Measurements from ENCODE around the gene SCUBE3. TPM values are rescaled to one million over a fixed set of nuclear protein-coding genes. Genes with fewer than 3 reads are reported as not detected.

SCUBE3 gene
- total and polyA plus RNA-seq, 9 of the 15 experiments (the other 6 are each of a cell fraction or from before 2014, with no cell fraction given), result 0.01 to 0.11 TPM; not detected in 7

- TF ChIP-seq E2F5 (CRISPR knock-in tag; IDR thresholded peaks at IDR 0.05), result no peak
- TF ChIP-seq, protein P1, sequence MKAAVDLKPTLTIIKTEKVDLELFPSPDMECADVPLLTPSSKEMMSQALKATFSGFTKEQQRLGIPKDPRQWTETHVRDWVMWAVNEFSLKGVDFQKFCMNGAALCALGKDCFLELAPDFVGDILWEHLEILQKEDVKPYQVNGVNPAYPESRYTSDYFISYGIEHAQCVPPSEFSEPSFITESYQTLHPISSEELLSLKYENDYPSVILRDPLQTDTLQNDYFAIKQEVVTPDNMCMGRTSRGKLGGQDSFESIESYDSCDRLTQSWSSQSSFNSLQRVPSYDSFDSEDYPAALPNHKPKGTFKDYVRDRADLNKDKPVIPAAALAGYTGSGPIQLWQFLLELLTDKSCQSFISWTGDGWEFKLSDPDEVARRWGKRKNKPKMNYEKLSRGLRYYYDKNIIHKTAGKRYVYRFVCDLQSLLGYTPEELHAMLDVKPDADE (conservative IDR thresholded peaks at IDR 0.05; ENCODE audit: control insufficient read depth, low read depth, low read length), result no peak
- no peak for TF ChIP-seq ZZZ3 (IDR thresholded peaks at IDR 0.05)
- TF ChIP-seq, protein P2, sequence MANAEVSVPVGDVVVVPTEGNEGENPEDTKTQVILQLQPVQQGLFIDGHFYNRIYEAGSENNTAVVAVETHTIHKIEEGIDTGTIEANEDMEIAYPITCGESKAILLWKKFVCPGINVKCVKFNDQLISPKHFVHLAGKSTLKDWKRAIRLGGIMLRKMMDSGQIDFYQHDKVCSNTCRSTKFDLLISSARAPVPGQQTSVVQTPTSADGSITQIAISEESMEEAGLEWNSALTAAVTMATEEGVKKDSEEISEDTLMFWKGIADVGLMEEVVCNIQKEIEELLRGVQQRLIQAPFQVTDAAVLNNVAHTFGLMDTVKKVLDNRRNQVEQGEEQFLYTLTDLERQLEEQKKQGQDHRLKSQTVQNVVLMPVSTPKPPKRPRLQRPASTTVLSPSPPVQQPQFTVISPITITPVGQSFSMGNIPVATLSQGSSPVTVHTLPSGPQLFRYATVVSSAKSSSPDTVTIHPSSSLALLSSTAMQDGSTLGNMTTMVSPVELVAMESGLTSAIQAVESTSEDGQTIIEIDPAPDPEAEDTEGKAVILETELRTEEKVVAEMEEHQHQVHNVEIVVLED (CRISPR knock-in tag; IDR thresholded peaks at IDR 0.05), result no peak
- TF ChIP-seq ZNF239 (CRISPR knock-in tag; IDR thresholded peaks at IDR 0.05), result no peak
Observed at GRCh38 chr6:35236223-35236622, 22.5 kb downstream of the SCUBE3 start (continued).

DNA sequence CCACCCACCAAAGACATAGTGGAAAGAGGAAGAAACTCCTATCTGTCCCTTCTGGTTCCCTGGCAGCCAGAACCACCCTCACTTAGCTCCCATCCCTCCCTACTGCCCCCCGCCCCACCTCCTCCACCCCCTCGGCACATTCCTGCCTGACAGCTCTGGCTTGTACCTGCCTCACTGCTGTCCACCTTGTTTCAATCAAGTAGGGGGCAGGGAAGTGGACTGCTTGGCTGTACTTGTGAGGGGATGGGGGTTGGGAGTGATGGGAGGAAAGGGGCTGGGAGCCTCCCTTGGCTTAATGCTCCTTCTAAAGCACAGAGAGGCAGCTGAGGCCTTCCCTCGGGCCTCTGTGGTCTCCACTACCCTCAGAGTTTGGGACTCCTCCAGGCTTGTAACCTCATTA is 23.7 kb downstream of the SCUBE3 start:
- H3K27me3 ChIP-seq (ENCODE audit: control insufficient read depth in 2 of 2, insufficient read depth in 2 of 2, low read length in 2 of 2), result no peaks in the 10 kb centered on the region
- H3K27ac ChIP-seq (ENCODE audit: extremely low read depth, low read depth, low read length), result no peak overlapping the region
- H4K20me1 ChIP-seq (replicated peaks; ENCODE audit: control insufficient read depth, insufficient read depth, low read length), result peaks cover 9% of the 10 kb centered on the region
- intact Hi-C loops (cut with micrococcal nuclease) (no loop called here), in situ Hi-C loops (cut with MboI) (no loop called here)
- H3K9me1 ChIP-seq (ENCODE audit: control insufficient read depth, insufficient read depth, low read length), result no peaks in the 10 kb centered on the region
- CTCF ChIA-PET (ENCODE audit: low intra/inter-chr PET ratio), result no interaction called here
- H3K79me2 ChIP-seq (ENCODE audit: control insufficient read depth, insufficient read depth, low read length), result no peaks in the 10 kb centered on the region
- H3K9ac ChIP-seq (ENCODE audit: insufficient read depth in 1 of 2, low read depth in 2 of 2, low read length in 2 of 2), result peak overlapping the region in 1 of 2 experiments; percentile 4; a peak in 1 of 4 replicates
- DNase-seq (ENCODE audit: extremely low read depth in 1 of 4, low spot score in 3 of 4) (no peak), ATAC-seq (no peak), FAIRE-seq (no peak)
- H3K4me3 ChIP-seq, result no peak overlapping the region
- H3K4me2 ChIP-seq (ENCODE audit: insufficient read depth, low read length), result no peak overlapping the region
- WGBS (ENCODE audit: insufficient coverage, low coverage, missing lambda C conversion rate), result 18% methylated on average over 3 of the region's 3 CpGs
- H2AFZ ChIP-seq (ENCODE audit: low read depth, low read length), result no peak overlapping the region
- H3K36me3 ChIP-seq (ENCODE audit: control insufficient read depth, insufficient read depth, low read length), result no peaks in the 10 kb centered on the region; the same call in 2 of the 3 replicates
- peaks cover 0 to 5% of the 10 kb centered on the region in 2 experiments; a peak in 1 of 5 replicates for H3K4me1 ChIP-seq (replicated peaks in 1 of 2; ENCODE audit: control insufficient read depth in 2 of 2, insufficient read depth in 2 of 2, low read length in 2 of 2)
- POLR2A ChIA-PET, result no interaction called here
- no TSS peak for BruUV-seq (replicated peaks)
- no peaks in the 10 kb centered on the region; the same call in 1 of the 2 replicates for H3K9me3 ChIP-seq (replicated peaks; ENCODE audit: control insufficient read depth, insufficient read depth, low read depth, low read length)
- TF ChIP-seq ZNF444 (CRISPR knock-in tag; IDR thresholded peaks at IDR 0.05) (no peak), NR0B1 (IDR thresholded peaks at IDR 0.05; ENCODE audit: partially characterized antibody) (no peak), ATF7 (IDR thresholded peaks at IDR 0.05) (no peak), CHD1 (IDR thresholded peaks at IDR 0.05; ENCODE audit: low read length) (no peak), U2AF2 (optimal IDR thresholded peaks at IDR 0.05; ENCODE audit: low read depth, low read length) (no peak), POU5F1 (IDR thresholded peaks at IDR 0.05; ENCODE audit: borderline replicate concordance, low read depth, low read length, partially characterized antibody) (no peak), CREB1 (IDR thresholded peaks at IDR 0.05) (no peak), CREB1 (CRISPR knock-in tag; IDR thresholded peaks at IDR 0.05) (no peak)
- TF ChIP-seq, protein P3, sequence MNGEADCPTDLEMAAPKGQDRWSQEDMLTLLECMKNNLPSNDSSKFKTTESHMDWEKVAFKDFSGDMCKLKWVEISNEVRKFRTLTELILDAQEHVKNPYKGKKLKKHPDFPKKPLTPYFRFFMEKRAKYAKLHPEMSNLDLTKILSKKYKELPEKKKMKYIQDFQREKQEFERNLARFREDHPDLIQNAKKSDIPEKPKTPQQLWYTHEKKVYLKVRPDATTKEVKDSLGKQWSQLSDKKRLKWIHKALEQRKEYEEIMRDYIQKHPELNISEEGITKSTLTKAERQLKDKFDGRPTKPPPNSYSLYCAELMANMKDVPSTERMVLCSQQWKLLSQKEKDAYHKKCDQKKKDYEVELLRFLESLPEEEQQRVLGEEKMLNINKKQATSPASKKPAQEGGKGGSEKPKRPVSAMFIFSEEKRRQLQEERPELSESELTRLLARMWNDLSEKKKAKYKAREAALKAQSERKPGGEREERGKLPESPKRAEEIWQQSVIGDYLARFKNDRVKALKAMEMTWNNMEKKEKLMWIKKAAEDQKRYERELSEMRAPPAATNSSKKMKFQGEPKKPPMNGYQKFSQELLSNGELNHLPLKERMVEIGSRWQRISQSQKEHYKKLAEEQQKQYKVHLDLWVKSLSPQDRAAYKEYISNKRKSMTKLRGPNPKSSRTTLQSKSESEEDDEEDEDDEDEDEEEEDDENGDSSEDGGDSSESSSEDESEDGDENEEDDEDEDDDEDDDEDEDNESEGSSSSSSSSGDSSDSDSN (IDR thresholded peaks at IDR 0.05; ENCODE audit: borderline replicate concordance in 1 of 2, low read depth in 2 of 2, low read length in 2 of 2), result no peak
